Measurements from ENCODE around the gene MAPK6. TPM values are rescaled to one million over a fixed set of nuclear protein-coding genes. Genes with fewer than 3 reads are reported as not detected.
"Not testable (repeated sequence)": the region's sequence is repeated elsewhere in the genome, so short reads cannot be mapped to it uniquely, and the experiment has no call there.

The MAPK6 gene
- total RNA-seq, 1 donor from 2014 or later = 128 TPM

GRCh38 chr15:52050416-52050815 lies 31.4 kb downstream of the MAPK6 start:
- peaks cover 16% of the 10 kb centered on the region for H3K36me3 ChIP-seq

GRCh38 chr15:52052066-52052935 lies 33.3 kb downstream of the MAPK6 start:
- no peak overlapping the region for H3K4me3 Mint-ChIP-seq
- no peaks in the 10 kb centered on the region for H3K4me1 ChIP-seq

More at GRCh38 chr15:52050416-52050815, 31.4 kb downstream of the MAPK6 start:
- Histone ChIP-seq H3K9me3 (ENCODE audit: low read depth) (no peaks in the 10 kb centered on the region), H3K4me3 (no peak overlapping the region), H4K20me1 (ENCODE audit: low read depth) (peaks cover 4% of the 10 kb centered on the region), H3K4me2 (no peak overlapping the region), H3K4me1 (no peaks in the 10 kb centered on the region), H3K27me3 (no peaks in the 10 kb centered on the region), H2AFZ (replicated peaks) (no peak overlapping the region), H3K27ac (no peak overlapping the region), H3K9ac (no peak overlapping the region), H3F3A (ENCODE audit: low read depth) (no peaks in the 10 kb centered on the region), H3K79me2 (ENCODE audit: low read depth) (peaks cover 57% of the 10 kb centered on the region)
- DNase-seq (ENCODE audit: low spot score) = no peak
- Mint-ChIP-seq H3K36me3 (peaks cover 52% of the 10 kb centered on the region), H3K27ac (no peak overlapping the region), H3K27me3 (ENCODE audit: insufficient read depth, low read depth) (no peaks in the 10 kb centered on the region), H3K4me3 (no peak overlapping the region), H3K9me3 (peaks cover 10% of the 10 kb centered on the region), H3K4me1 (no peaks in the 10 kb centered on the region)
- TF ChIP-seq CTCF (IDR thresholded peaks at IDR 0.05) (no peak), EZH2phosphoT487 (IDR thresholded peaks at IDR 0.05) (no peak), EZH2 (IDR thresholded peaks at IDR 0.05) (no peak)

GRCh38 chr15:52054381-52054780 lies 35.4 kb downstream of the MAPK6 start:
- Mint-ChIP-seq H3K27me3 (ENCODE audit: insufficient read depth, low read depth) (no peaks in the 10 kb centered on the region), H3K36me3 (peaks cover 43% of the 10 kb centered on the region), H3K9me3 (peaks cover 7% of the 10 kb centered on the region), H3K4me1 (no peaks in the 10 kb centered on the region), H3K4me3 (no peak overlapping the region), H3K27ac (no peak overlapping the region)
- Histone ChIP-seq H3K79me2 (ENCODE audit: low read depth) (peaks cover 23% of the 10 kb centered on the region), H3K27ac (no peak overlapping the region), H3K9me3 (ENCODE audit: low read depth) (no peaks in the 10 kb centered on the region), H3K4me1 (no peaks in the 10 kb centered on the region), H3K4me2 (no peak overlapping the region), H3K9ac (no peak overlapping the region), H3F3A (ENCODE audit: low read depth) (no peaks in the 10 kb centered on the region), H4K20me1 (ENCODE audit: low read depth) (no peaks in the 10 kb centered on the region), H3K4me3 (no peak overlapping the region), H3K36me3 (peaks cover 25% of the 10 kb centered on the region), H3K27me3 (no peaks in the 10 kb centered on the region), H2AFZ (replicated peaks) (no peak overlapping the region)
- no peak for DNase-seq (ENCODE audit: low spot score)
- no peak for TF ChIP-seq CTCF (IDR thresholded peaks at IDR 0.05)
- TF ChIP-seq EZH2phosphoT487 (IDR thresholded peaks at IDR 0.05) = no peak
- TF ChIP-seq EZH2 (IDR thresholded peaks at IDR 0.05) = no peak

More at GRCh38 chr15:52052066-52052935, 33.3 kb downstream of the MAPK6 start:
- H3K27me3 ChIP-seq = no peaks in the 10 kb centered on the region
- H2AFZ ChIP-seq (replicated peaks) = no peak overlapping the region
- H3K79me2 ChIP-seq (ENCODE audit: low read depth) = peaks cover 39% of the 10 kb centered on the region
- TF ChIP-seq CTCF (IDR thresholded peaks at IDR 0.05) (no peak), EZH2 (IDR thresholded peaks at IDR 0.05) (no peak), EZH2phosphoT487 (IDR thresholded peaks at IDR 0.05) (no peak)
- peaks cover 10% of the 10 kb centered on the region for H3K9me3 Mint-ChIP-seq
- H3K27me3 Mint-ChIP-seq (ENCODE audit: insufficient read depth, low read depth) = no peaks in the 10 kb centered on the region
- no peaks in the 10 kb centered on the region for H3K9me3 ChIP-seq (ENCODE audit: low read depth)
- H3K27ac Mint-ChIP-seq = no peak overlapping the region
- no peaks in the 10 kb centered on the region for H4K20me1 ChIP-seq (ENCODE audit: low read depth)
- no peak for DNase-seq (ENCODE audit: low spot score)
- H3K4me2 ChIP-seq = no peak overlapping the region
- H3K4me3 ChIP-seq = no peak overlapping the region
- no peak overlapping the region for H3K9ac ChIP-seq
- H3K36me3 Mint-ChIP-seq = peaks cover 45% of the 10 kb centered on the region
- no peaks in the 10 kb centered on the region for H3F3A ChIP-seq (ENCODE audit: low read depth)
- H3K27ac ChIP-seq = no peak overlapping the region
- H3K36me3 ChIP-seq = peaks cover 16% of the 10 kb centered on the region
- no peaks in the 10 kb centered on the region for H3K4me1 Mint-ChIP-seq

- H3K36me3 ChIP-seq = peaks cover 25% of the 10 kb centered on the region
- not testable (repeated sequence) for H3K4me3 ChIP-seq; H3K4me1 Mint-ChIP-seq; H3K4me1 ChIP-seq; H3K9me3 ChIP-seq (ENCODE audit: low read depth); H3K27me3 ChIP-seq; H3K9me3 Mint-ChIP-seq; H4K20me1 ChIP-seq (ENCODE audit: low read depth); H3K4me2 ChIP-seq; H3F3A ChIP-seq (ENCODE audit: low read depth); H3K4me3 Mint-ChIP-seq; H3K27ac Mint-ChIP-seq; H2AFZ ChIP-seq (replicated peaks); DNase-seq (ENCODE audit: low spot score); H3K27me3 Mint-ChIP-seq (ENCODE audit: insufficient read depth, low read depth); H3K27ac ChIP-seq; H3K9ac ChIP-seq
- H3K36me3 Mint-ChIP-seq = peaks cover 41% of the 10 kb centered on the region
- peaks cover 20% of the 10 kb centered on the region for H3K79me2 ChIP-seq (ENCODE audit: low read depth)
Measured at GRCh38 chr15:52054858-52055257, 35.8 kb downstream of the MAPK6 start.
